A549 (cell line): Measurements from ENCODE around the gene HLA-DOA. TPM values are rescaled to one million over a fixed set of nuclear protein-coding genes. Genes with fewer than 3 reads are reported as not detected.

Source experiments
- ATAC-seq, 2 experiments: fragments of 200-7000 bp in 1 of 2; fragments of >200 bp in 1 of 2; cut with Nextera tagmentation in 1 of 2; cut with Tn5 transposase in 1 of 2; 3 replicates each; pipeline versions ENCODE4 v1.8.0 to v1.9.1; 2018 to 2020; ENCODE audit warnings: mild to moderate bottlenecking in 1 of 2, moderate library complexity in 1 of 2
- CTCF ChIA-PET: fragments of 300-600 bp; sonication (Branson Sonifier 250); formaldehyde crosslinking; extraction: SDS; loops from one replicate; lab custom pipeline; 2021; ENCODE audit warnings: antibody characterized with exemption, inconsistent platforms; lab: Yijun Ruan, JAX
- POLR2A ChIA-PET: fragments of 350-600 bp; formaldehyde crosslinking; extraction: SDS; loops from one replicate; lab custom pipeline; 2021; ENCODE audit warnings: antibody characterized with exemption, inconsistent platforms; lab: Yijun Ruan, JAX
- DNase-seq, 2 experiments: peaks; one replicate each; pipeline versions ENCODE4 v3.0.0 to v3.0.0-alpha.2; 2011 to 2016; ENCODE audit warnings: low read depth in 1 of 2, low spot score in 1 of 2
- FAIRE-seq: peaks from 2 replicates; lab custom pipeline; 2011; peaks lifted over from hg19 to GRCh38; lab: Jason Lieb, UNC
- H3K27ac ChIP-seq, 2 experiments: fragments of >200 bp; sonication (Bioruptor Twin); formaldehyde crosslinking; 3 replicates each; pipeline ENCODE4 v1.5.1; 2016 to 2017
- H3K4me1 ChIP-seq: fragments of >200 bp; sonication (Bioruptor Twin); formaldehyde crosslinking; 3 replicates; pipeline ENCODE4 v1.6.1; 2016
- H3K4me2 ChIP-seq: fragments of >200 bp; sonication (Bioruptor Twin); formaldehyde crosslinking; 3 replicates; pipeline ENCODE4 v1.6.1; 2016
- H3K4me3 ChIP-seq: fragments of >200 bp; sonication (Bioruptor Twin); formaldehyde crosslinking; 3 replicates; pipeline ENCODE4 v1.5.1; 2016
- H3K9me3 ChIP-seq: fragments of >200 bp; sonication (Bioruptor Twin); formaldehyde crosslinking; 3 replicates; pipeline ENCODE4 v1.6.1; 2016
- CBX2 ChIP-seq: fragments of 200-600 bp; sonication (generic); IDR thresholded peaks from 2 replicates; pipeline ENCODE4 v1.6.1; 2016; ENCODE audit warnings: low read depth, mild to moderate bottlenecking, borderline replicate concordance
- CHD4 ChIP-seq: fragments of 200-600 bp; sonication (generic); IDR thresholded peaks from 2 replicates; pipeline ENCODE4 v1.6.1; 2016; ENCODE audit warnings: antibody characterized with exemption, mild to moderate bottlenecking, borderline replicate concordance
- FOSB ChIP-seq: fragments of 250-450 bp; sonication (Bioruptor Pico); IDR thresholded peaks from 2 replicates; pipeline ENCODE4 v1.5.0; 2020; ENCODE audit warnings: mild to moderate bottlenecking, moderate library complexity
- FOXS1 ChIP-seq: fragments of 250-450 bp; sonication (Bioruptor Pico); IDR thresholded peaks from 2 replicates; pipeline ENCODE4 v1.5.0; 2020; ENCODE audit warnings: mild to moderate bottlenecking, moderate library complexity
- HEYL ChIP-seq: fragments of 250-450 bp; sonication (Bioruptor Pico); IDR thresholded peaks from 2 replicates; pipeline ENCODE4 v1.8.0; 2021; ENCODE audit warnings: mild to moderate bottlenecking, moderate library complexity
- HOXA7 ChIP-seq: fragments of 250-450 bp; sonication (Bioruptor Pico); IDR thresholded peaks from 2 replicates; pipeline ENCODE4 v1.5.0; 2020; ENCODE audit warnings: mild to moderate bottlenecking, moderate library complexity
- KDM5A ChIP-seq: fragments of 200-600 bp; sonication (generic); IDR thresholded peaks from 2 replicates; pipeline ENCODE4 v1.6.1; 2016; ENCODE audit warnings: antibody characterized with exemption, mild to moderate bottlenecking
- MAFK ChIP-seq: fragments of 450-650 bp; IDR thresholded peaks from 2 replicates; pipeline ENCODE4 v1.6.1; 2014; ENCODE audit not compliant: partially characterized antibody
- MAZ ChIP-seq: fragments of 150-350 bp; IDR thresholded peaks from 2 replicates; pipeline ENCODE4 v1.6.1; 2014; ENCODE audit warnings: antibody characterized with exemption, low read depth, low read length, borderline replicate concordance
- NPAS2 ChIP-seq: fragments of 250-450 bp; sonication (Bioruptor Pico); IDR thresholded peaks from 2 replicates; pipeline ENCODE4 v1.8.0; 2022; ENCODE audit warnings: mild to moderate bottlenecking, moderate library complexity, borderline replicate concordance
- POLR2AphosphoS2 ChIP-seq: conservative IDR thresholded peaks from 2 replicates; pipeline ENCODE4 v1.6.1; 2012; ENCODE audit warnings: low read length, improper control_type of control experiment, inconsistent platforms
- RARB ChIP-seq: fragments of 250-450 bp; sonication (Bioruptor Pico); IDR thresholded peaks from 2 replicates; pipeline ENCODE4 v1.8.0; 2021; ENCODE audit warnings: mild to moderate bottlenecking, moderate library complexity
- RCOR1 ChIP-seq: fragments of 150-350 bp; IDR thresholded peaks from 2 replicates; pipeline ENCODE4 v1.6.1; 2014; ENCODE audit warnings: antibody characterized with exemption, low read length, low read depth
- REST ChIP-seq: fragments of 200-600 bp; sonication (generic); IDR thresholded peaks from 2 replicates; pipeline ENCODE4 v1.6.1; 2016; ENCODE audit warnings: antibody characterized with exemption, mild to moderate bottlenecking, moderate library complexity
- RFX5 ChIP-seq: fragments of 450-650 bp; IDR thresholded peaks from 2 replicates; pipeline ENCODE4 v1.7.1; 2014; ENCODE audit warnings: antibody characterized with exemption, mild to moderate bottlenecking, moderate library complexity
- RNF2 ChIP-seq: fragments of 200-600 bp; sonication (generic); IDR thresholded peaks from 2 replicates; pipeline ENCODE4 v1.6.1; 2016; ENCODE audit warnings: low read depth, mild to moderate bottlenecking, antibody characterized with exemption, moderate library complexity, borderline replicate concordance
- SREBF2 ChIP-seq: fragments of 450-650 bp; IDR thresholded peaks from 2 replicates; pipeline ENCODE4 v1.6.1; 2014; ENCODE audit warnings: mild to moderate bottlenecking, moderate library complexity
- ZC3H11A ChIP-seq: fragments of 450-650 bp; IDR thresholded peaks from 2 replicates; pipeline ENCODE4 v1.6.1; 2014; ENCODE audit warnings: antibody characterized with exemption, mild to moderate bottlenecking
- ZFP36 ChIP-seq: fragments of 450-650 bp; IDR thresholded peaks from 2 replicates; pipeline ENCODE4 v1.6.1; 2014; ENCODE audit warnings: borderline replicate concordance; ENCODE audit not compliant: partially characterized antibody
- WGBS: methylation state at CpG from one replicate; pipeline ENCODE4 v1.1.6; 2017; ENCODE audit errors: missing lambda C conversion rate; 5-methylcytosine and 5-hydroxymethylcytosine counted together
- polyA plus RNA-seq, 4 experiments: library from polyadenylated mRNA; depleted of rRNA in 3 of 4; stranded (reverse); fragments of >200 nt; fragmentation: RNase III in 1 of 4; extraction: RNeasy Plus Mini Kit Qiagen cat#74134 plus additional on column Dnase treatment in 1 of 4; gene quantifications; 2 replicates in 3 of 4; 3 replicates in 1 of 4; pipeline ENCODE4 v1.2.3, GENCODE V29; 2011 to 2017

HLA-DOA gene
- polyA plus RNA-seq, 2 of the 4 experiments (the other 2 are of a cell fraction), result 0.03 to 0.27 TPM

GRCh38 chr6:32979720-32980487, 29.5 kb downstream of the HLA-DOA start:
- ATAC-seq (no peak), FAIRE-seq (no peak), DNase-seq (no peak)
- 88% methylated on average over 10 of the region's 12 CpGs for WGBS
- Histone ChIP-seq H3K4me1 (peaks cover 51% of the 10 kb centered on the region), H3K27ac (no peak overlapping the region), H3K4me2 (no peak overlapping the region), H3K9me3 (no peaks in the 10 kb centered on the region), H3K4me3 (no peak overlapping the region)
- TF ChIP-seq NPAS2 (CRISPR knock-in tag) (no peak), REST (no peak), HEYL (no peak), ZFP36 (no peak), MAZ (no peak), FOXS1 (CRISPR knock-in tag) (no peak), CHD4 (no peak), RNF2 (no peak), RCOR1 (no peak), FOSB (CRISPR knock-in tag) (no peak), HOXA7 (CRISPR knock-in tag) (no peak), POLR2AphosphoS2 (no peak), SREBF2 (no peak), RARB (CRISPR knock-in tag) (no peak), KDM5A (no peak), CBX2 (no peak), RFX5 (no peak), ZC3H11A (no peak)
- CTCF ChIA-PET, result interaction anchor here (1.0 to 4.6 kb wide), 7 partner anchors 8 to 141 kb away, joined by 3 to 24 read pairs (median 7); partner anchors contain the start of genes BRD2, HLA-DMA and TAP2
- POLR2A ChIA-PET, result interaction anchor here (8.6 kb wide), 1 partner anchor 9 kb away, joined by 127 read pairs; no protein-coding TSS in a partner anchor

GRCh38 chr6:32977953-32978324, 31.5 kb downstream of the HLA-DOA start:
- POLR2A ChIA-PET, result interaction anchor here (8.6 kb wide), 1 partner anchor 7 kb away, joined by 127 read pairs; no protein-coding TSS in a partner anchor
- DNase-seq, result no peak
- CTCF ChIA-PET, result interaction anchor here (0.7 to 4.6 kb wide), 6 partner anchors 8 to 96 kb away, joined by 3 to 24 read pairs (median 6); partner anchors contain the start of gene BRD2

More at GRCh38 chr6:32977953-32978324, 31.5 kb downstream of the HLA-DOA start:
- Histone ChIP-seq H3K4me2 (peak overlapping the region; percentile 83), H3K4me1 (peaks cover 51% of the 10 kb centered on the region), H3K4me3 (no peak overlapping the region), H3K9me3 (no peaks in the 10 kb centered on the region), H3K27ac (no peak overlapping the region)
- FAIRE-seq, result no peak
- TF ChIP-seq SREBF2 (no peak), MAFK (no peak), MAZ (no peak)
- ATAC-seq, result no peak
- WGBS, result 76% methylated on average over 7 of the region's 7 CpGs
